Effector CD8-positive, alpha-beta T cell (primary cell): ENCODE data around the gene FSTL3.
"Not testable (repeated sequence)": the region's sequence is repeated elsewhere in the genome, so short reads cannot be mapped to it uniquely, and the experiment has no call there.

Source experiments
- DNase-seq: peaks from one replicate; lab custom pipeline; 2025; lab: John Stamatoyannopoulos, UW

Gene FSTL3

GRCh38 chr19:661427-662196 lies 14.6 kb upstream of the FSTL3 start:
- peak; percentile 35 for DNase-seq

GRCh38 chr19:662207-662961 lies 13.8 kb upstream of the FSTL3 start:
- peak; percentile 54 for DNase-seq

GRCh38 chr19:662962-663681 lies 13.1 kb upstream of the FSTL3 start, which contains the start of gene RNF126:
Gene RNF126 (minus strand): TSS chr19:663214. CDS start chr19:663121, 93 bp downstream.
- DNase-seq = peak; percentile 93

- DNase-seq = no peak
Measured at GRCh38 chr19:663682-664117, 12.5 kb upstream of the FSTL3 start.

GRCh38 chr19:664913-665443 lies 11.2 kb upstream of the FSTL3 start:
- DNase-seq = peak; percentile 79

GRCh38 chr19:666985-667573 lies 9.1 kb upstream of the FSTL3 start:
- not testable (repeated sequence) for DNase-seq

- not testable (repeated sequence) for DNase-seq
Measured at GRCh38 chr19:668675-669434, 7.3 kb upstream of the FSTL3 start.

GRCh38 chr19:670609-671075 lies 5.5 kb upstream of the FSTL3 start:
- DNase-seq = no peak

GRCh38 chr19:674282-675151 lies 1.7 kb upstream of the FSTL3 start:
- DNase-seq = no peak

GRCh38 chr19:676007-676338 lies 219 bp upstream of the FSTL3 start:
- no peak for DNase-seq

- no peak for DNase-seq
Measured at GRCh38 chr19:677201-677600, 1.0 kb downstream of the FSTL3 start.

- no peak for DNase-seq
Measured at GRCh38 chr19:677601-678436, 1.6 kb downstream of the FSTL3 start.

- no peak for DNase-seq
Measured at GRCh38 chr19:678791-679388, 2.7 kb downstream of the FSTL3 start.

- DNase-seq = peak; percentile 19
Measured at GRCh38 chr19:679418-680286, 3.5 kb downstream of the FSTL3 start.

- DNase-seq = peak; percentile 99
Measured at GRCh38 chr19:680287-681028, 4.3 kb downstream of the FSTL3 start.

GRCh38 chr19:681029-682019 lies 5.1 kb downstream of the FSTL3 start:
- DNase-seq = no peak
